GM21529 (cell line): ENCODE results near the gene SPEM3.
A peak's percentile ranks its signal among the peaks of the same experiment; 100 is the strongest.

Source experiments
- ATAC-seq: cut with Tn5 transposase; IDR thresholded peaks from one replicate; pipeline ENCODE4 v1.9.1; 2021; ENCODE audit not compliant: unreplicated experiment

The SPEM3 gene

GRCh38 chr17:7428557-7428956 lies at the start of gene SPEM3:
TSS of gene SPEM3 (plus strand) at chr17:7428857. CDS start at chr17:7428903, 46 bp downstream.
- ATAC-seq = no peak

- ATAC-seq = no peak
These were observed 49.5 kb upstream of the SPEM3 start for GRCh38 chr17:7379134-7379533.

- ATAC-seq = no peak
These were observed 48.3 kb upstream of the SPEM3 start for GRCh38 chr17:7380321-7380720.

- no peak for ATAC-seq
These were observed 47.6 kb upstream of the SPEM3 start, which contains the start of gene TNK1 for GRCh38 chr17:7380855-7381683. TSS of gene TNK1 (plus strand) at chr17:7381089. CDS start at chr17:7382927, 1,838 bp downstream.

- no peak for ATAC-seq
These were observed 45.8 kb upstream of the SPEM3 start for GRCh38 chr17:7382901-7383300.

- ATAC-seq = no peak
These were observed 45.3 kb upstream of the SPEM3 start for GRCh38 chr17:7383371-7383741.

GRCh38 chr17:7383742-7384488 lies 44.7 kb upstream of the SPEM3 start:
- peak; percentile 76 for ATAC-seq

GRCh38 chr17:7384489-7385081 lies 44.1 kb upstream of the SPEM3 start:
- no peak for ATAC-seq

GRCh38 chr17:7388856-7389255 lies 39.8 kb upstream of the SPEM3 start:
- ATAC-seq = no peak

- ATAC-seq = no peak
These were observed 38.4 kb upstream of the SPEM3 start for GRCh38 chr17:7389924-7390910.

GRCh38 chr17:7391307-7391706 lies 37.4 kb upstream of the SPEM3 start:
- no peak for ATAC-seq

GRCh38 chr17:7392696-7393612 lies 35.7 kb upstream of the SPEM3 start:
- no peak for ATAC-seq

GRCh38 chr17:7393613-7394451 lies 34.8 kb upstream of the SPEM3 start:
- peak; percentile 35 for ATAC-seq

GRCh38 chr17:7394452-7395191 lies 34.0 kb upstream of the SPEM3 start, which contains the start of gene PLSCR3:
TSS of gene PLSCR3 (minus strand) at chr17:7394525. CDS start at chr17:7394110, 415 bp downstream.
- peak; percentile 80 for ATAC-seq

- no peak for ATAC-seq
These were observed 32.5 kb upstream of the SPEM3 start for GRCh38 chr17:7396147-7396546.

- ATAC-seq = no peak
These were observed 30.0 kb upstream of the SPEM3 start for GRCh38 chr17:7398612-7399011.

GRCh38 chr17:7403043-7403726 lies 25.5 kb upstream of the SPEM3 start:
- no peak for ATAC-seq

GRCh38 chr17:7403727-7403976 lies 25.0 kb upstream of the SPEM3 start:
- peak; percentile 17 for ATAC-seq
